Measurements from ENCODE around the gene CCDC40.

CCDC40 gene

GRCh38 chr17:80129006-80129565 is 92.6 kb downstream of the CCDC40 start:
- no peak for DNase-seq (ENCODE audit: low read depth in 2 of 2, low spot score in 1 of 2)

GRCh38 chr17:80130992-80131391 is 94.5 kb downstream of the CCDC40 start:
- no peak for DNase-seq (ENCODE audit: low read depth in 2 of 2, low spot score in 1 of 2)

DNA sequence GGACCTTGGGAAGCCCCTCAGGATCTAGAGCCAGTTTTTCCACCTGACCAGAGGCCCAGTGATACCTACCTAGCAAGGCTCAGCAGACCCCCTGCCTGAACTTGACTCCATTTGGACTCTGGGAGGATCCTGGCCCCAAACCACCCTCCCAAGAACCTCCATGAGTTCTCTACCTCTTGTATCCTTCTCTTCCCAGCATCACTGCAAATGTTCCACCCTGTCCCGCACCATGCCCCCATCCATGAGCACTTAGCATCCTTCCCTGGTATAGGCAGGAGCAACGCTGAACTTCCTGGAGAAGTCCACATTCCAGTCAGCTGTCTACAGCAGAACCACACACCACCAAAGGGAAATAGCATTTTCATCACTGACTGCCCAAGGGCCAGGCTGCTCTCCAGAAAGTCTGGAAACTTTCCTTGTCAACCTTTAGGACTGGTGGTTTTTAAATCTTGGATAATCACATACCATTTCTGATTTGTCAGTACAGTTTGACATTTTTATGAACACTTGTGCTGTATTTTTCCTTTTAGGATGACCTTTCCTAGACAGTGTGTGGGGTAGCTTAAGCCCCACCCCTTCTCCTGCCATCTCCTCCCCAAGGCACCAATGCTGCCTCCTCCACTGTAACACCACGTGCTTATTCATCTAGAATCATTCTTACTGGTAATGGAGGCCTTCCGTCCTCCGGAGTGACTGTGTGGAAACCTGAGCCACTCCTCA is 96.6 kb downstream of the CCDC40 start:
- no peak for DNase-seq (ENCODE audit: low read depth in 2 of 2, low spot score in 1 of 2)

GRCh38 chr17:80133626-80133970 is 97.2 kb downstream of the CCDC40 start:
- no peak for DNase-seq (ENCODE audit: low read depth in 2 of 2, low spot score in 1 of 2)

GRCh38 chr17:80137131-80137530 is 100.7 kb downstream of the CCDC40 start:
- DNase-seq (ENCODE audit: low read depth in 2 of 2, low spot score in 1 of 2): no peak

DNA sequence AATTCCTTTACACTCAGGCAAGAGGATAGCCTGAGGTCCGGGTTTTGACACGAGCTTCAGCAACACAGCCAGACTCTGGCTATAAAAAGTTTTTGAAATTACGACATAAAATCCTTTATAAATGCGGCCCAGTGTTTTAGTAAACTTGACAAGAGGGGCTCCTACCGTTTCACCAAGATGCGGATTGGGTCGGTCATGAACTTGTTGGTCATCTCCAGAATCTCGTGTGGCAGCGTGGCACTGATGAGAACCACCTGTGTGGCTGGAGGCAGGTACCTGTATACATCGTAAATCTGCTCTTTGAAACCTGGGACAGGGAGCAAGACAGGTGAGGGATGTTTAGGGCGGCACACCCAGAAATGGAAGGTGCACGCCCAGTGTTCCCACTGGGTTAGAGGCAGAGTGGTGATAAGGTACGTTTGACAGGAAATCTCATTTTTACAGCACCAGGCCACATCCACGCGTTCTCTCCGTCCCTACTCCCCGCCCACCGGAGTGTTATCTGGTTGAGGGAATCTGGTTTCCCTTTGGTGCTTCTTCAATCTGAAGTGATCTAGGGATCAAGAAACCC is 102.5 kb downstream of the CCDC40 start:
- no peak for DNase-seq (ENCODE audit: low read depth in 2 of 2, low spot score in 1 of 2)

DNA sequence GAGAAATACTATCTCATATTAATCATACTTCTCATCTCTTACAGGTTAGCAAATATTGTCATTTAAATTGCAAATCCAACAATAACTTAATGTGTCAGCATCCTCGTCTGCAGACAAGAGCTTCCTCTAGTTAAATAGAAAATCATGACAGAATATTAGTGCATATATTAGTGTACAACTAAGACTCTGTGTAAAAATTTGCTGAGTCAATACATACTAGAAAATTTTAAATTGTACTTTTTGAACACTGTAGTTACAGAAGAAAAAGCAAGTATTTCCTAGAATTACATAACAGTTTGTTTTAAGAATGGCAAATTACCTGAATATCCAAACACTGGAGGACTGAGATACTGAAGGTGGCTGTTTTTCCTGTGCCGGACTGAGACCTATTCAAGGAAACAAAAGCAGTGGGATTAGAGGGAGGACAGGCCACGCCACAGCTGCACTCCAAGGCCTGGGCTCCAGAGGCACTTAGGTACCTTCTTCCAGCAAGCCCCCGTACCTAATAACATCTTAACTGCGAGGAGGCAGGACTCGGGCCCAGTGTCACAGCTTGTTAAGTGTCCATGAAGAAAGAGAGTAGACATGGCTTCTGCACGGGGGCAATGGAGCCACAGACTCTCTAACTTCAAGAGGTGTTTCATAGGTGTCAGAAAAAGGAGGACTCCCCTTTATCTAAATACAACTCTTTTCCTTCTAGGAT is 105.2 kb downstream of the CCDC40 start:
- DNase-seq (ENCODE audit: low read depth in 2 of 2, low spot score in 1 of 2): no peak

DNA sequence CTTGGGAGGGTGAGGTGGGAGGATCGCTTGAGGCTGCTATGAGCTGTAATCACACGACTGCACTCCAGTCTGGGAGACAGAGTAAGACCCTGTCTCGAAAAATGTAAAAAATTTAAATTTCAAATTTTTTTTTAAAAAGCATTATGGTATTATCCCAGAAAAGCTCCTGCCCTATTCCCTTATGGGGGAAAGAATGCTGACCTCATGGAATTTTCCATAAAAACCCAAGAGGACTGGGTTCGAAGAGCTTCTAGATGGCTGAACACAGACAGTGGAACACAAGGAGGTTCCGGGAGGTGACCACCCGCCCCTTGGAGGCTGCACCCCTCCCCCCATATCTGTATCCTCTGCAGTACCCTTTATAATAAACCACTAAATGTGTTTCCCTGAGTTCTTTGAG is 106.5 kb downstream of the CCDC40 start:
- no peak for DNase-seq (ENCODE audit: low read depth in 2 of 2, low spot score in 1 of 2)

- no peak for DNase-seq (ENCODE audit: low read depth in 2 of 2, low spot score in 1 of 2)
Observed at GRCh38 chr17:80145076-80146075, 108.9 kb downstream of the CCDC40 start.

- DNase-seq (ENCODE audit: low read depth in 2 of 2, low spot score in 1 of 2): peak in 1 of 2 donors; percentile 8
Observed at GRCh38 chr17:80146121-80147034, 109.9 kb downstream of the CCDC40 start.

GRCh38 chr17:80147035-80147822 is 110.8 kb downstream of the CCDC40 start, which contains the start of gene EIF4A3:
Gene EIF4A3 (minus strand): TSS chr17:80147128. CDS start chr17:80146961, 167 bp downstream.
- DNase-seq (ENCODE audit: low read depth in 2 of 2, low spot score in 1 of 2): peak; percentile 81 to 93
